Hematopoietic multipotent progenitor cell treated with erythropoietin and hydrocortisone succinate and interleukin-3 and kit ligand, for 4 days (in vitro differentiated cells): ENCODE measurements around the gene NMNAT2.
"Not testable (repeated sequence)": the region's sequence is repeated elsewhere in the genome, so short reads cannot be mapped to it uniquely, and the experiment has no call there.

ENCODE experiments used
- DNase-seq: peaks from one replicate; pipeline ENCODE4 v3.0.0-alpha.2; 2015

Gene NMNAT2

GRCh38 chr1:183284086-183284485 is 134.1 kb downstream of the NMNAT2 start:
- no peak for DNase-seq

DNA sequence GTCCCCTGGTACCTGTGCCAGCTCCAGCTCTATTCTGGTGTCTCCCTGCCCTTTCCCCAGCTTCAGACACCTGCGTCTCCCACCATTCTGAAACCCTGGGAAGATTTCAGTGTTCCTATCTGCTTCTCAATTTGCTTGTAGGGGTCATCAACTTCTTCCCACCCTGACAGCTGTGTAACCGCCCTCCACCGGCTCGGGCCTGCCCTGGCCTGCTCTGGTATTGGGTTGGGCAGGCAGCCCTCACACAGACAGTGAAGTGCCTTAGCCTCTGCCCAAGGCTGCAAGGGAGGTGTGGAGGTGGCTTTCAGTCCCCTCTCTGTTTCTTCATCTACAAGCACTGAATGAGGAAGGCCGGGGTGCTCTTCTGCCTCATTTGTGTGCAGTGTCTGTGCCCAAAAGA is 134.9 kb downstream of the NMNAT2 start:
- DNase-seq: no peak

GRCh38 chr1:183282101-183282855 is 135.9 kb downstream of the NMNAT2 start:
- DNase-seq: no peak

GRCh38 chr1:183281553-183282091 is 136.6 kb downstream of the NMNAT2 start:
- DNase-seq: peak; percentile 89

DNA sequence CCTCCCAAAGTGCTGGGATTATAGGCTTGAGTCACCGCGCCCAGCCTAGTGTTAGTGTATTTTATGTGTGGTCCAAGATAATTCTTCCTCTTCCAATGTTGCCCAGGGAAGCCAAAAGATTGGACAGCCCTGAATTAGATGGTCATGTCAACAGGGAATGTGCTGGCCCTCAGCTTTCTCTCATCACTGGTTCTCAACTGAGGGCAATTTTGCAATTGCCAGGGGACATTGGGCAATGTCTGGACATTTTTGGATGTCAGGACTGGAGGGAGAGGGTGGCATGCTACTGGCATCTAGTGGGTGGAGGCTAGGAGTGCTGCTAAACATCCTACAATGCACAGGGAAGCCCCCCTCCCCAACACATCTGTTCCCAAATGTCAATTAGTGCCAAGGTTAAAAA is 137.1 kb downstream of the NMNAT2 start:
- no peak for DNase-seq

GRCh38 chr1:183279835-183280234 is 138.3 kb downstream of the NMNAT2 start:
- DNase-seq: peak; percentile 43

- no peak for DNase-seq
Observed at GRCh38 chr1:183278739-183279591, 139.2 kb downstream of the NMNAT2 start.

- no peak for DNase-seq
Observed at GRCh38 chr1:183277821-183278738, 140.1 kb downstream of the NMNAT2 start.

GRCh38 chr1:183276386-183277080 is 141.6 kb downstream of the NMNAT2 start:
- no peak for DNase-seq

GRCh38 chr1:183275322-183275721 is 142.9 kb downstream of the NMNAT2 start:
- DNase-seq: no peak

DNA sequence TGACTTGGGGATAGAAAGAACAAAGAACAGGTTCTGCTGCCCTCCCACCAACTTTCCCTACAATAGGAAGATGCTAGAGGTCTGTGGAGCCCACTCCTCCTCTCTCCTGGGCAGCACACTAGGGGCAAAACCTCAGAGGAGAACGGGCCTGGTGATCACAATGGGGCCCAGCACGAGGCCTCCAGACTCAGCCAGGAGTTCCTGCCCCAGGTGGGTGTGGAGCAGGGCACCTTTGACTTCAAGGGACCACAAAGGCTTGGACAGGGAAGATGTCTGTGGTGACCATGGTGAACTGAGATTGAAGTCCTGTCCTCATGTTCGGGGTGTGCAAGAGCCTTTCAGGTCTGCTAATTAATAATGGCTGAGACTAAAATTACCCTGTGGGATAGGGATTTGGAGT is 143.3 kb downstream of the NMNAT2 start:
- no peak for DNase-seq

- not testable (repeated sequence) for DNase-seq
Observed at GRCh38 chr1:183273984-183274383, 144.2 kb downstream of the NMNAT2 start.

- no peak for DNase-seq
Observed at GRCh38 chr1:183273300-183273699, 144.9 kb downstream of the NMNAT2 start.

- no peak for DNase-seq
Observed at GRCh38 chr1:183272390-183272848, 145.8 kb downstream of the NMNAT2 start.

DNA sequence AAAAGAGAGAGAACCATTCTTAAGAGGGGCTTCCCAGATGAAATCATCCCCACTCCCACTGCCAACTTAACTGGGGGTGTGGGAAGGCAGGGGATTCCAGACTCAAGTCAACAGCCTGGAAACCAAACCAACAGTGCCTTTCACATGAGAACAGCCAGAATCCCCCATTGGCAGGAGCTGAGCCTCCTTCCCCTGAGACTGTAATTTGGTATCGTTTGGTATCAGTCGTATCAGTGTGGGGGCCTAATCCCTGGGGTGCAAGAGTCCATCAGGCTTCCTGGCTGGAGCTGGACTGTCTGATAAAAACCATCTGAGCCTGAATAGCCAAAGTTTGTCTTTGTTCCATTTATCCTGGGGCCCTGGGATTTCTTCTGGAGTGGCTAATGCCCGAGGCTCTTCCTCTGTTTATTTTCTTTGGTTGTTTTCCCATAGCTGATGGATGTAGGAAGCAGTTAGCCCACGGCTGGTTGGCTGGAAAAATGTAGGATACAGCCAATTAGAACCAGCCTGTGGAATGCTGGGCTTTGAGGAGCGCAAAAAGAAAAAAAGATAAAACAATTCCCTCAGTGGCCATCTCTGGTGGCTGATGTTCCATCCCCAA is 147.5 kb downstream of the NMNAT2 start:
- no peak for DNase-seq

- no peak for DNase-seq
Observed at GRCh38 chr1:183267646-183268431, 150.3 kb downstream of the NMNAT2 start.

DNA sequence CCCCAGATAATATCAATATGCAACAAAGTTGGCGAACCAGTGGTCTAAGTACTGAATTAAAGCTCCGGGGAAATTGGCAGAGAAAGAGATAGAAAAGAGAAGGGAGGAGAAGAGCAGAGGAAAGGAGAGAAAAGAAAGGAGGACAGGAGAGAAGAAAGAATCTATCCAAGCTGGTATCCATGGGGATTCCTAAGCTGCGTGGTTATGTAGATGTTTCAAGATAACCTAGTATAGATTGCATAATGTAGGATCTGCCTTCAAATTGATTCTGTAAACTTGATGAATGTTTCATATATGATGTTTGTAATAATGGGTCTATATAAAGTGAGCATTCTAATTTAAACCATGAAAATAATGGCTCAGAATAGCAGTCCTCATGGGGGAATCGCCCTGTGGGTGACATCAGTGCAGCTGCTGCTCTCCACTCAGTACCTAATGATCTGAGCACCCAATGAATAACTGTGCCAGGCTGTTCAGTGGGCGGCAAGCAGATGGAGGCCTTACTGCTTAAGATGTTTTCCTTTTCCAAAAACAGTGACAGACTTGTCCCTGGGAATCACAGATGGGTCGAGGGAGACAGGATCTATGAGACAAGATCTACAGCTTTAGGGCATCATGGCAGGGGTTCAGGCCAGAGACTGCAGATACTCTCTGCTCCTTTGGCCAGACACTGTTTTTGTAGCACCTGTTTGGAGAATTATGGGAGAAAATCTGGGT is 154.1 kb downstream of the NMNAT2 start:
- DNase-seq: no peak

- no peak for DNase-seq
Observed at GRCh38 chr1:183262628-183263200, 155.5 kb downstream of the NMNAT2 start.

DNA sequence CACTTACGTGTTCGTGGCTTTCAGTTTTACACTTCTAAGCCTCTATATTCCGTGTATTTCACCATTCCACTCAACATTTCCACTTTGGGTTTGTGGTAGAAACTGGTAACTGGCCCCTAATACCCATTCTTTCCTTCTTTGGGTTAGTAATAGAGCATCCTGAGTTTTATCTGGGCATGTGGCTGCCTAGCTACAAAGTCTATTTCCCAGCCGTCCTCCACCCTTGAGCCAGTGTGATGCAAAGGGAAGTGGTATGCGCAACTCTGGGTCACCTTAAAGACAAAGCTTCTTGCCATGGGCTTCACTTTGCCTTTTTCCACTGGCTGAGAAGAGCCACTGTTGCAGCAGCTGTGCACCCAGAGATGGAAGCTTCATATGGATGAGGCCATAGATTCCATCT is 158.3 kb downstream of the NMNAT2 start:
- no peak for DNase-seq

DNA sequence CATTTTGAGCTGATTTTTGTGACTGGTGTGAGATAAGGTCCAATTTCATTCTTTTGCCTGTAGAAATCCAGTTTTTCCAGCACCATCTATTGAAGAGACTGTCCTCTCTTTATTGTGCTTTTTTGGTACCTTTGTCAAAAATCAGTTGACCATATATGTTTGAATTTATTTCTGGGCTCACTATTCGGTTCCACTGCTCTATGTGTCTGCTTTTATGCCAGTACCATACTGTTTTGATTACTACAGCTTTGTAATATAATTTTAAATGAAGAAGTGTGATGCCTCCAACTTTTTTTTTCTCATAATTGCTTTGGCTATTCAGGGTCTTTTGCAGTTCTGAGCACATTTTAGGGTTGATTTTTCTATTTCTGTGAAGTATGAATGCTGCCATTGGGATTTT is 163.1 kb downstream of the NMNAT2 start:
- DNase-seq: no peak
